IMR-90 (cell line): ENCODE results near the gene FRZB. TPM values are rescaled to one million over a fixed set of nuclear protein-coding genes. Genes with fewer than 3 reads are reported as not detected.

Source experiments
- ATAC-seq: fragments of 200-7000 bp; cut with Tn5 transposase; 2 replicates; pipeline ENCODE4 v1.9.1; 2020; ENCODE audit warnings: low read depth, mild to moderate bottlenecking, moderate library complexity
- BruUV-seq: library from RNA; stranded (reverse); fragments of 400-500 nt; replicated peaks from 2 replicates; lab custom pipeline; 2021; lab: Mats Ljungman, UMichigan
- CTCF ChIA-PET: fragments of 300-600 bp; formaldehyde crosslinking; extraction: SDS; loops from one replicate; lab custom pipeline; 2021; ENCODE audit warnings: antibody characterized with exemption; lab: Yijun Ruan, JAX
- POLR2A ChIA-PET: fragments of 300-600 bp; sonication (Branson Sonifier 250); formaldehyde crosslinking; loops from one replicate; lab custom pipeline; 2022; ENCODE audit warnings: antibody characterized with exemption; ENCODE audit not compliant: unreplicated experiment; lab: Charles Lee
- DNase-seq: peaks from one replicate; pipeline ENCODE4 v3.0.0; 2013
- H2AFZ ChIP-seq: replicated peaks from 2 replicates; pipeline ENCODE3; 2013; ENCODE audit warnings: low read length, mild to moderate bottlenecking; ENCODE audit not compliant: poor library complexity
- H2AK5ac ChIP-seq: 2 replicates; pipeline ENCODE4 v1.6.1; 2013; ENCODE audit warnings: low read depth, low read length, inconsistent platforms
- H2AK9ac ChIP-seq: replicated peaks from 2 replicates; pipeline ENCODE3; 2013; ENCODE audit warnings: mild to moderate bottlenecking, low read depth, low read length, moderate library complexity; ENCODE audit not compliant: poor library complexity
- H2BK120ac ChIP-seq: 2 replicates; pipeline ENCODE4 v1.6.1; 2013; ENCODE audit warnings: low read depth, low read length, inconsistent platforms
- H2BK15ac ChIP-seq: 3 replicates; pipeline ENCODE4 v1.6.1; 2013; ENCODE audit warnings: low read depth, low read length, inconsistent platforms
- H2BK20ac ChIP-seq: 2 replicates; pipeline ENCODE4 v1.6.1; 2013; ENCODE audit warnings: low read depth, mild to moderate bottlenecking, inconsistent platforms, low read length, moderate library complexity
- H2BK5ac ChIP-seq: 2 replicates; pipeline ENCODE4 v1.6.1; 2013; ENCODE audit warnings: mild to moderate bottlenecking, low read depth, low read length, inconsistent platforms; ENCODE audit not compliant: poor library complexity, severe bottlenecking
- H3K14ac ChIP-seq: replicated peaks from 2 replicates; pipeline ENCODE4 v1.6.1; 2013; ENCODE audit warnings: low read depth, low read length, inconsistent platforms
- H3K18ac ChIP-seq: 2 replicates; pipeline ENCODE4 v1.6.1; 2013; ENCODE audit warnings: low read depth, low read length, control low read depth
- H3K23ac ChIP-seq: 2 replicates; pipeline ENCODE4 v1.6.1; 2013; ENCODE audit warnings: low read depth, low read length, inconsistent platforms
- H3K27ac ChIP-seq: 2 replicates; pipeline ENCODE4 v1.5.1; 2013; ENCODE audit warnings: mild to moderate bottlenecking, control low read depth, low read length; ENCODE audit not compliant: insufficient read depth
- H3K27me3 ChIP-seq: 2 replicates; pipeline ENCODE4 v1.6.1; 2013; ENCODE audit warnings: low read length; ENCODE audit not compliant: control insufficient read depth, insufficient read depth
- H3K36me3 ChIP-seq: 2 replicates; pipeline ENCODE4 v1.6.1; 2013; ENCODE audit warnings: low read length, mixed read lengths; ENCODE audit not compliant: control insufficient read depth, insufficient read depth
- H3K4ac ChIP-seq: 2 replicates; pipeline ENCODE4 v1.6.1; 2013; ENCODE audit warnings: low read depth, low read length, inconsistent platforms
- H3K4me1 ChIP-seq: 2 replicates; pipeline ENCODE4 v1.6.1; 2013; ENCODE audit warnings: low read length, mixed read lengths; ENCODE audit not compliant: control insufficient read depth, insufficient read depth
- H3K4me2 ChIP-seq: 2 replicates; pipeline ENCODE4 v1.6.1; 2013; ENCODE audit warnings: low read depth, mild to moderate bottlenecking, control low read depth, low read length, moderate library complexity
- H3K4me3 ChIP-seq: 2 replicates; pipeline ENCODE4 v1.5.1; 2013; ENCODE audit warnings: low read depth, mild to moderate bottlenecking, control low read depth, low read length, moderate library complexity; ENCODE audit not compliant: insufficient read depth
- H3K56ac ChIP-seq: 2 replicates; pipeline ENCODE4 v1.6.1; 2013; ENCODE audit warnings: low read length, inconsistent platforms; ENCODE audit not compliant: insufficient read depth; ENCODE audit errors: extremely low read depth
- H3K79me1 ChIP-seq, 2 experiments: 2 replicates each; pipeline ENCODE4 v1.6.1; 2013; ENCODE audit warnings: low read length in 2 of 2, inconsistent platforms in 1 of 2, low read depth in 1 of 2
- H3K9ac ChIP-seq: 2 replicates; pipeline ENCODE4 v1.6.1; 2013; ENCODE audit warnings: low read depth, low read length, control low read depth
- H3K9me1 ChIP-seq: 2 replicates; pipeline ENCODE4 v1.6.1; 2013; ENCODE audit warnings: low read length, inconsistent platforms; ENCODE audit not compliant: insufficient read depth
- H3K9me3 ChIP-seq: 2 replicates; pipeline ENCODE4 v1.6.1; 2013; ENCODE audit warnings: low read length; ENCODE audit not compliant: control insufficient read depth, insufficient read depth
- H4K20me1 ChIP-seq: 2 replicates; pipeline ENCODE4 v1.6.1; 2013; ENCODE audit warnings: low read length, inconsistent platforms; ENCODE audit not compliant: insufficient read depth
- H4K5ac ChIP-seq: 2 replicates; pipeline ENCODE4 v1.6.1; 2013; ENCODE audit warnings: mild to moderate bottlenecking, low read depth, low read length, control low read depth
- H4K8ac ChIP-seq, 2 experiments: 2 replicates each; pipeline ENCODE4 v1.6.1; 2013; ENCODE audit warnings: low read depth in 2 of 2, low read length in 2 of 2, control low read depth in 1 of 2, inconsistent platforms in 1 of 2
- H4K91ac ChIP-seq: 2 replicates; pipeline ENCODE4 v1.6.1; 2013; ENCODE audit warnings: low read depth, low read length, inconsistent platforms; ENCODE audit not compliant: insufficient read depth
- CHD1 ChIP-seq: IDR thresholded peaks from 2 replicates; pipeline ENCODE4 v1.6.1; 2012; ENCODE audit warnings: low read depth, low read length, improper control_type of control experiment
- WGBS, 2 experiments: methylation state at CpG; one replicate each; pipeline versions ENCODE4 v1.1.5 to v1.1.7; 2013; ENCODE audit warnings: missing lambda C conversion rate in 2 of 2; ENCODE audit not compliant: insufficient read length in 1 of 2; ENCODE audit errors: extremely low coverage in 2 of 2; 5-methylcytosine and 5-hydroxymethylcytosine counted together
- dilution Hi-C: fragments of 300-500 bp; cut with HindIII; formaldehyde crosslinking; loops from one replicate; pipeline ENCODE4 v1.14.3; 2018; ENCODE audit warnings: low sequenced_read_pairs; ENCODE audit not compliant: unreplicated experiment
- in situ Hi-C: fragments of 300-500 bp; cut with MboI; formaldehyde crosslinking; loops from 3 replicates; pipeline ENCODE4 v1.14.3; 2019; ENCODE audit warnings: low sequenced_read_pairs, inconsistent platforms, mixed read lengths
- intact Hi-C: fragments of 100-400 bp; cut with micrococcal nuclease; formaldehyde crosslinking; loops from 2 replicates; pipeline ENCODE4 v1.10.0; 2022
- polyA plus RNA-seq, 3 experiments: library from polyadenylated mRNA; depleted of rRNA; stranded (reverse); fragments of >200 nt; gene quantifications; 2 replicates each; pipeline ENCODE4 v1.2.3, GENCODE V29; 2012; ENCODE audit warnings: low replicate concordance in 1 of 3
- total RNA-seq: library from RNA; depleted of rRNA; stranded (reverse); fragments of >200 nt; gene quantifications from 2 replicates; pipeline ENCODE4 v1.2.3, GENCODE V29; 2012

Gene FRZB
- total and polyA plus RNA-seq, 2 of the 4 experiments (the other 2 are of a cell fraction): 0.18 to 1.2 TPM

DNA sequence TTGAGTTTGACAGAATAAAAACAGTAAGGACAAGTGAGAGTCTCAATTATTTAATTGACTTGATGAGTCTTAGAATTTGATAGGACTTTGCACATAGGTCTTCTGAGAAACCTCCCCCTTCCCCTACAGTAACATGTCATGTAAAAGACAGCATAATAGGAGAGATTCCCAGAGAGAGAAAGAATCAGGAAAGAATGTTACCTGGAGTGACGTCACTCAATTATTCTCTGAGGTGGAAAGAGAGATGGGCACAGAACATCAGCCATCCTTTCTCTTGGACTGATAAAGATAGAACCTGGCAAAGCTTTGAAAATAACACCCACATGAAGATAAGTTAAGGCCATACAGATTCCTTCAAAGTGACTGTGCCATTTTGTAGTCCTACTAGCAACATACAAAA is 19.3 kb upstream of the FRZB start:
- Histone ChIP-seq H3K9me1 (no peaks in the 10 kb centered on the region), H3K36me3 (no peaks in the 10 kb centered on the region), H4K5ac (no peak overlapping the region), H3K9me3 (no peaks in the 10 kb centered on the region), H3K4me2 (no peak overlapping the region), H3K14ac (no peak overlapping the region), H4K20me1 (no peaks in the 10 kb centered on the region), H3K27ac (no peak overlapping the region), H2AFZ (no peak overlapping the region), H3K4me3 (no peak overlapping the region), H2BK120ac (no peak overlapping the region), H3K23ac (no peak overlapping the region), H3K4me1 (peaks cover 2% of the 10 kb centered on the region), H3K4ac (no peak overlapping the region), H4K8ac (no peak overlapping the region), H2AK9ac (no peak overlapping the region), H3K79me1 (no peaks in the 10 kb centered on the region), H4K91ac (no peak overlapping the region), H2BK20ac (no peak overlapping the region), H3K9ac (no peak overlapping the region), H2BK5ac (no peak overlapping the region), H3K56ac (no peak overlapping the region), H2AK5ac (no peak overlapping the region), H2BK15ac (no peak overlapping the region), H3K18ac (no peak overlapping the region), H3K27me3 (no peaks in the 10 kb centered on the region)
- in situ Hi-C loops (no loop called here), dilution Hi-C loops (no loop called here), intact Hi-C loops (no loop called here)
- BruUV-seq: no TSS peak
- ATAC-seq: no peak
- no peak for DNase-seq
- ChIA-PET POLR2A (no interaction called here), CTCF (no interaction called here)
- no peak for TF ChIP-seq CHD1
- WGBS, 2 experiments: no CpG with 5 or more reads among the region's 1 CpG
